IMR-90 (cell line): Measurements from ENCODE around the gene HSFX4. TPM values are rescaled to one million over a fixed set of nuclear protein-coding genes. Genes with fewer than 3 reads are reported as not detected.

Experiments used
- polyA plus RNA-seq, 3 experiments: library from polyadenylated mRNA; depleted of rRNA; stranded (reverse); fragments of >200 nt; gene quantifications; 2 replicates each; pipeline ENCODE4 v1.2.3, GENCODE V29; 2012; ENCODE audit warnings: low replicate concordance in 1 of 3
- total RNA-seq: library from RNA; depleted of rRNA; stranded (reverse); fragments of >200 nt; gene quantifications from 2 replicates; pipeline ENCODE4 v1.2.3, GENCODE V29; 2012; rRNA removed

Gene HSFX4
- total and polyA plus RNA-seq, 2 of the 4 experiments (the other 2 are of a cell fraction) = not detected

Other genes with a start within 250 kb of the HSFX4 start
- not detected in 2 replicates for gene MAGEA11, start 217.5 kb upstream of the HSFX4 start, total RNA-seq
- gene MAGEA11, start 217.5 kb upstream of the HSFX4 start, polyA plus RNA-seq (2012; rRNA removed) = not detected in 2 replicates
- under 0.01 and 0.18 TPM in 2 replicates for gene HSFX1, start 155.5 kb upstream of the HSFX4 start, total RNA-seq
- gene HSFX1, start 155.5 kb upstream of the HSFX4 start, polyA plus RNA-seq (2012; rRNA removed) = 0.20 and 0.36 TPM in 2 replicates
- not detected in 2 replicates for gene MAGEA9, start 147.6 kb upstream of the HSFX4 start, total RNA-seq
- not detected in 2 replicates for gene MAGEA9, start 147.6 kb upstream of the HSFX4 start, polyA plus RNA-seq (2012; rRNA removed)
- not detected in 2 replicates for gene MAGEA8, start 48.4 kb upstream of the HSFX4 start, total RNA-seq
- gene MAGEA8, start 48.4 kb upstream of the HSFX4 start, polyA plus RNA-seq (2012; rRNA removed) = not detected in 2 replicates
- gene EOLA2, start 8.9 kb downstream of the HSFX4 start, total RNA-seq = 22.5 and 23.7 TPM in 2 replicates
- 46.5 and 51.4 TPM in 2 replicates for gene EOLA2, start 8.9 kb downstream of the HSFX4 start, polyA plus RNA-seq (2012; rRNA removed)